ENCODE results near the gene TTLL9. TPM values are rescaled to one million over a fixed set of nuclear protein-coding genes. Genes with fewer than 3 reads are reported as not detected.
A peak's percentile ranks its signal among the peaks of the same experiment; 100 is the strongest.

Gene TTLL9
- total and polyA plus RNA-seq, 2 of the 13 experiments (the other 11 are each of a cell fraction or from before 2014, with no cell fraction given): not detected

DNA sequence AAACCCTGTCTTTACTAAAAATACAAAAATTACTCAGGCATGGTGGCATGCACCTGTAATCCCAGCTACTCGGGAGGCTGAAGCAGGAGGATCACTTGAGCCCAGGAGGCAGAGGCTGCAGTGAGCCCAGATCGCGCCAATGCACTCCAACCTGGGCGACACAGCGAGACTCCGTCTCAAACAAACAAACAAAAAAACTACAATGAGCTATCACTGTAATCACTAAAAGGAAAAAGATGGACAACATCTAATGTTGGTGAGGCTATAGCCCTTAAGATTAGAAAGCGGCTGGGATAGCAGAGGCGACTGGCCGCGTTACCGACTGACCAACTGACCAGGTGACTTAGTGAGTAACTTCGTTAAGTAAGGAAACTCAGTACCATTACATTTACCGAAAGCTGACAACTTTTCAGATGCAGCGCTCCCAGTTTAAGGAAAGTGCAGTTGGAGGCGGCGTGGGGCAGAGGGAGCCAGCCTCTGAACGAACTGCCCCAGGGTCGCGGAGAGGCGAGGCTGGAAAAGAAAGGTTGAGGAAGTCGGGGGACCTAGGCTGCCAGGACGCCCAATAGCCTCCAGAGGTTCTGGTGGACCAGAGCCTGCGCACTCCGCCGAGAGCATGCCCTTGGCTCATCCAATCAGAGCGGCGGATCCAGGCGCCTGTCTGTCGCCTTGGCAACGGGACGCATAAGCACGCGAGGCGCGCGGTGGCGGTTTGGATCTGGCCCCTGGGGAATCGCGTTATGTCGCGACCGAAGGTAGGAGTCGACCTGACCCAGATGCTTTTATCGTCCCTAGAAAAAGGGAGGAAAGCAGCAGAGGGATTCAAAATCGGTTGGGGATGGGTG is 8.9 kb downstream of the TTLL9 start (continued):
- TF ChIP-seq, protein P1, sequence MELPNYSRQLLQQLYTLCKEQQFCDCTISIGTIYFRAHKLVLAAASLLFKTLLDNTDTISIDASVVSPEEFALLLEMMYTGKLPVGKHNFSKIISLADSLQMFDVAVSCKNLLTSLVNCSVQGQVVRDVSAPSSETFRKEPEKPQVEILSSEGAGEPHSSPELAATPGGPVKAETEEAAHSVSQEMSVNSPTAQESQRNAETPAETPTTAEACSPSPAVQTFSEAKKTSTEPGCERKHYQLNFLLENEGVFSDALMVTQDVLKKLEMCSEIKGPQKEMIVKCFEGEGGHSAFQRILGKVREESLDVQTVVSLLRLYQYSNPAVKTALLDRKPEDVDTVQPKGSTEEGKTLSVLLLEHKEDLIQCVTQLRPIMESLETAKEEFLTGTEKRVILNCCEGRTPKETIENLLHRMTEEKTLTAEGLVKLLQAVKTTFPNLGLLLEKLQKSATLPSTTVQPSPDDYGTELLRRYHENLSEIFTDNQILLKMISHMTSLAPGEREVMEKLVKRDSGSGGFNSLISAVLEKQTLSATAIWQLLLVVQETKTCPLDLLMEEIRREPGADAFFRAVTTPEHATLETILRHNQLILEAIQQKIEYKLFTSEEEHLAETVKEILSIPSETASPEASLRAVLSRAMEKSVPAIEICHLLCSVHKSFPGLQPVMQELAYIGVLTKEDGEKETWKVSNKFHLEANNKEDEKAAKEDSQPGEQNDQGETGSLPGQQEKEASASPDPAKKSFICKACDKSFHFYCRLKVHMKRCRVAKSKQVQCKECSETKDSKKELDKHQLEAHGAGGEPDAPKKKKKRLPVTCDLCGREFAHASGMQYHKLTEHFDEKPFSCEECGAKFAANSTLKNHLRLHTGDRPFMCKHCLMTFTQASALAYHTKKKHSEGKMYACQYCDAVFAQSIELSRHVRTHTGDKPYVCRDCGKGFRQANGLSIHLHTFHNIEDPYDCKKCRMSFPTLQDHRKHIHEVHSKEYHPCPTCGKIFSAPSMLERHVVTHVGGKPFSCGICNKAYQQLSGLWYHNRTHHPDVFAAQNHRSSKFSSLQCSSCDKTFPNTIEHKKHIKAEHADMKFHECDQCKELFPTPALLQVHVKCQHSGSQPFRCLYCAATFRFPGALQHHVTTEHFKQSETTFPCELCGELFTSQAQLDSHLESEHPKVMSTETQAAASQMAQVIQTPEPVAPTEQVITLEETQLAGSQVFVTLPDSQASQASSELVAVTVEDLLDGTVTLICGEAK (IDR thresholded peaks at IDR 0.05): no peak
- TF ChIP-seq, protein P1 (CRISPR knock-in tag; IDR thresholded peaks at IDR 0.05): peak; percentile 28; the same call in 1 of the 2 replicates
- TF ChIP-seq WIZ (CRISPR knock-in tag; IDR thresholded peaks at IDR 0.05) (no peak), HMG20B (CRISPR knock-in tag; conservative IDR thresholded peaks at IDR 0.05) (no peak), ZNF790 (CRISPR knock-in tag; IDR thresholded peaks at IDR 0.05; ENCODE audit: borderline replicate concordance) (no peak), FOXC1 (CRISPR knock-in tag; IDR thresholded peaks at IDR 0.05; ENCODE audit: borderline replicate concordance) (peak; percentile 13; the same call in 1 of the 2 replicates), ZNF850 (CRISPR knock-in tag; conservative IDR thresholded peaks at IDR 0.05) (no peak), SMARCC2 (IDR thresholded peaks at IDR 0.05) (no peak), RFXAP (CRISPR knock-in tag; IDR thresholded peaks at IDR 0.05; ENCODE audit: borderline replicate concordance) (peak; percentile 51; the same call in 1 of the 2 replicates), REXO4 (CRISPR knock-in tag; IDR thresholded peaks at IDR 0.05; ENCODE audit: borderline replicate concordance) (no peak), CREB3 (CRISPR knock-in tag; IDR thresholded peaks at IDR 0.05) (no peak), BRD4 (CRISPR knock-in tag; IDR thresholded peaks at IDR 0.05) (peak; percentile 73; the same call in 1 of the 2 replicates)
- TF ChIP-seq, protein P2, sequence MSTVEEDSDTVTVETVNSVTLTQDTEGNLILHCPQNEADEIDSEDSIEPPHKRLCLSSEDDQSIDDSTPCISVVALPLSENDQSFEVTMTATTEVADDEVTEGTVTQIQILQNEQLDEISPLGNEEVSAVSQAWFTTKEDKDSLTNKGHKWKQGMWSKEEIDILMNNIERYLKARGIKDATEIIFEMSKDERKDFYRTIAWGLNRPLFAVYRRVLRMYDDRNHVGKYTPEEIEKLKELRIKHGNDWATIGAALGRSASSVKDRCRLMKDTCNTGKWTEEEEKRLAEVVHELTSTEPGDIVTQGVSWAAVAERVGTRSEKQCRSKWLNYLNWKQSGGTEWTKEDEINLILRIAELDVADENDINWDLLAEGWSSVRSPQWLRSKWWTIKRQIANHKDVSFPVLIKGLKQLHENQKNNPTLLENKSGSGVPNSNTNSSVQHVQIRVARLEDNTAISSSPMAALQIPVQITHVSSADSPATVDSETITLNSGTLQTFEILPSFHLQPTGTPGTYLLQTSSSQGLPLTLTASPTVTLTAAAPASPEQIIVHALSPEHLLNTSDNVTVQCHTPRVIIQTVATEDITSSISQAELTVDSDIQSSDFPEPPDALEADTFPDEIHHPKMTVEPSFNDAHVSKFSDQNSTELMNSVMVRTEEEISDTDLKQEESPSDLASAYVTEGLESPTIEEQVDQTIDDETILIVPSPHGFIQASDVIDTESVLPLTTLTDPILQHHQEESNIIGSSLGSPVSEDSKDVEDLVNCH (CRISPR knock-in tag; IDR thresholded peaks at IDR 0.05): no peak

Data from HepG2 (cell line).